Osteoblast (primary cell): ENCODE measurements around the gene NVL. TPM values are rescaled to one million over a fixed set of nuclear protein-coding genes. Genes with fewer than 3 reads are reported as not detected.

Experiments used
- DNase-seq: peaks from one replicate; pipeline ENCODE4 v3.0.0; 2011; ENCODE audit warnings: low spot score, mixed read lengths; ENCODE audit not compliant: insufficient read length; ENCODE audit errors: missing footprints
- H2AFZ ChIP-seq: 2 replicates; pipeline ENCODE4 v1.6.0; 2011; ENCODE audit warnings: mild to moderate bottlenecking, low read length
- H3K27ac ChIP-seq: 2 replicates; pipeline ENCODE4 v1.5.1; 2011; ENCODE audit warnings: mild to moderate bottlenecking, low read depth, low read length, moderate library complexity
- H3K27me3 ChIP-seq: 2 replicates; pipeline ENCODE4 v1.6.0; 2012; ENCODE audit warnings: mild to moderate bottlenecking, control low read depth, inconsistent platforms, low read length, moderate library complexity; ENCODE audit not compliant: insufficient read depth
- H3K36me3 ChIP-seq: 2 replicates; pipeline ENCODE4 v1.5.1; 2011; ENCODE audit warnings: mild to moderate bottlenecking, low read length, control low read depth, moderate library complexity; ENCODE audit not compliant: insufficient read depth
- H3K4me1 ChIP-seq: 2 replicates; pipeline ENCODE4 v1.5.1; 2011; ENCODE audit warnings: mild to moderate bottlenecking, low read length, control low read depth, moderate library complexity; ENCODE audit not compliant: insufficient read depth
- H3K4me2 ChIP-seq: 2 replicates; pipeline ENCODE4 v1.6.0; 2011; ENCODE audit warnings: mild to moderate bottlenecking, low read length; ENCODE audit not compliant: insufficient read depth
- H3K4me3 ChIP-seq: fragments of 200-600 bp; sonication (generic); 3 replicates; pipeline ENCODE4 v1.5.1; 2012; ENCODE audit warnings: mild to moderate bottlenecking, low read length, inconsistent platforms; ENCODE audit not compliant: insufficient read depth
- H3K79me2 ChIP-seq: 2 replicates; pipeline ENCODE4 v1.6.0; 2012; ENCODE audit warnings: mild to moderate bottlenecking, low read length, control low read depth, inconsistent platforms; ENCODE audit not compliant: insufficient read depth
- H3K9me3 ChIP-seq: 2 replicates; pipeline ENCODE4 v1.5.1; 2011; ENCODE audit warnings: low read depth, low read length, control low read depth
- H4K20me1 ChIP-seq: 2 replicates; pipeline ENCODE4 v1.6.0; 2012; ENCODE audit warnings: mild to moderate bottlenecking, low read length, control low read depth; ENCODE audit not compliant: insufficient read depth
- total RNA-seq: library from RNA; depleted of rRNA; stranded (reverse); fragments of >200 nt; gene quantifications from 2 replicates; pipeline ENCODE4 v1.2.3, GENCODE V29; 2012
- TF ChIP-seq, protein P1 (sequence below): IDR thresholded peaks from 2 replicates; pipeline ENCODE4 v1.5.1; 2011; ENCODE audit warnings: mild to moderate bottlenecking, low read depth, low read length, moderate library complexity; ENCODE audit errors: extremely low read depth

The NVL gene
- total RNA-seq, 1 donor, result 20.6 TPM

- TF ChIP-seq, protein P1, sequence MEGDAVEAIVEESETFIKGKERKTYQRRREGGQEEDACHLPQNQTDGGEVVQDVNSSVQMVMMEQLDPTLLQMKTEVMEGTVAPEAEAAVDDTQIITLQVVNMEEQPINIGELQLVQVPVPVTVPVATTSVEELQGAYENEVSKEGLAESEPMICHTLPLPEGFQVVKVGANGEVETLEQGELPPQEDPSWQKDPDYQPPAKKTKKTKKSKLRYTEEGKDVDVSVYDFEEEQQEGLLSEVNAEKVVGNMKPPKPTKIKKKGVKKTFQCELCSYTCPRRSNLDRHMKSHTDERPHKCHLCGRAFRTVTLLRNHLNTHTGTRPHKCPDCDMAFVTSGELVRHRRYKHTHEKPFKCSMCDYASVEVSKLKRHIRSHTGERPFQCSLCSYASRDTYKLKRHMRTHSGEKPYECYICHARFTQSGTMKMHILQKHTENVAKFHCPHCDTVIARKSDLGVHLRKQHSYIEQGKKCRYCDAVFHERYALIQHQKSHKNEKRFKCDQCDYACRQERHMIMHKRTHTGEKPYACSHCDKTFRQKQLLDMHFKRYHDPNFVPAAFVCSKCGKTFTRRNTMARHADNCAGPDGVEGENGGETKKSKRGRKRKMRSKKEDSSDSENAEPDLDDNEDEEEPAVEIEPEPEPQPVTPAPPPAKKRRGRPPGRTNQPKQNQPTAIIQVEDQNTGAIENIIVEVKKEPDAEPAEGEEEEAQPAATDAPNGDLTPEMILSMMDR, result no peak
- H2AFZ ChIP-seq, result no peak overlapping the region
- peak overlapping the region; percentile 93 for H3K4me2 ChIP-seq
Measured at GRCh38 chr1:224331326-224331725, 1.4 kb upstream of the NVL start.

DNA sequence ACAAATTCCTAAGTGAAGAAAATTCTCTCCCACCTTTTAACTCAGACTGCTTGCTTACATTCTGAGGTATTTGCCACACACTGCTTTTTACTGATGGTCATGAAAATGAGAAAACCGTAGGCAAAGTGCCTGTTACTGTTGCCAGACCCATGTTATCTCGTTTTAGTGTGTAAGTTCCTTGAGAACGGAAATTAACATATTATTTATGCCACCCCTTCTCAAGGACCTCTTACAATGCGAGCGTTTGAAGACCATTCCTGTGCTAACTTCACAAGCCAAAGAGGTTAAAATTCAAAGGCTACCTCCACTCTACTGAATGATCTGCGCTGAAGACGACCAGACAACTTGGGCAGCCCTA lies 509 bp downstream of the NVL start:
- Histone ChIP-seq H3K27me3 (no peaks in the 10 kb centered on the region), H4K20me1 (peaks cover 2% of the 10 kb centered on the region), H3K4me2 (peak overlapping the region; percentile 93), H3K9me3 (no peaks in the 10 kb centered on the region), H3K27ac (peak overlapping the region; percentile 97), H2AFZ (peak overlapping the region; percentile 95), H3K4me3 (peak overlapping the region; percentile 97), H3K36me3 (peaks cover 3% of the 10 kb centered on the region), H3K4me1 (peaks cover 28% of the 10 kb centered on the region), H3K79me2 (peaks cover 49% of the 10 kb centered on the region)
- TF ChIP-seq, protein P1, result no peak
- DNase-seq, result no peak

More at GRCh38 chr1:224331326-224331725, 1.4 kb upstream of the NVL start:
- Histone ChIP-seq H3K9me3 (no peaks in the 10 kb centered on the region), H3K79me2 (peaks cover 37% of the 10 kb centered on the region), H4K20me1 (no peaks in the 10 kb centered on the region), H3K27me3 (no peaks in the 10 kb centered on the region), H3K4me1 (peaks cover 32% of the 10 kb centered on the region), H3K27ac (no peak overlapping the region), H3K4me3 (no peak overlapping the region), H3K36me3 (no peaks in the 10 kb centered on the region)
- DNase-seq, result no peak

DNA sequence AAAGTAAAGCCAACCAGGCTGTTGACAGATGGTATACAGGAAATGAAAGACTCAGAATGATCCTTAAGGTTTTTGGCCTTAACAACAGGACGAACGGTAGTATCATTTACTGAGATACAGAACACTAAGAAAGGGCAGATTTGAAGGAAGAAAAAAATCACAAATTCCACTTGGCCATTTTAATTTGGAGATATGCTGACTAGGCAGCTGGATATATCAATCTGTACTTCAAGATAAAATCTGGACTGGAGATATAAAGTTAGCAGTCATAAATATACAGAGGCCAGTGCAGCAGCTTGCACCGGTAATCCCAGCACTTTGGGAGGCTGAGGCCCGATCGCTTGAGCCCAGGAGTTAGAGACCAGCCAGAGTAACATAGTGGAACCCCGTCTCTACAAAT lies 1.3 kb downstream of the NVL start:
- Histone ChIP-seq H3K4me1 (peaks cover 20% of the 10 kb centered on the region), H3K79me2 (peaks cover 57% of the 10 kb centered on the region), H3K36me3 (peaks cover 4% of the 10 kb centered on the region), H3K4me3 (no peak overlapping the region), H3K27ac (no peak overlapping the region), H3K27me3 (no peaks in the 10 kb centered on the region), H2AFZ (no peak overlapping the region), H3K9me3 (no peaks in the 10 kb centered on the region), H4K20me1 (peaks cover 2% of the 10 kb centered on the region), H3K4me2 (peak overlapping the region; percentile 93)
- peak; percentile 8 for DNase-seq
- TF ChIP-seq, protein P1, result no peak

DNA sequence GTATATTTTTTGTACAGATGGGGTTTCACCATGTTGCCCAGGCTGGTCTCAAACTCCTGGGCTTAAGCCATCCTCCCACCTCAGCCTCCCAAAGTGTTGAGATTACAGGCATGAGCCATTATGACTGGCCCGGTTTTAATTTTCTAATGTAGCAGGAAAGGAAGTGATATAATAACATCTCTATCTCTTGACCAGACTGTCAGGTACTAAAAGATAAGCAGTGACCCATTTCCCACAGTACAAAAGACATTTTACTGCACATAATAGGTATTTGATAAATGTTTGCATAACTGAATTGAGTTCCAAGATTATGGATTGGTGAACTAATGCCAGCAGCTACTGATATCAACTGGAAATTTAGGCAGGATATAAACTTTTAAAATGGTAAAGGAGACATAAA lies 4.0 kb downstream of the NVL start:
- H3K36me3 ChIP-seq, result peaks cover 7% of the 10 kb centered on the region
- no peak overlapping the region for H3K27ac ChIP-seq
- H3K79me2 ChIP-seq, result peaks cover 80% of the 10 kb centered on the region
- no peak overlapping the region for H2AFZ ChIP-seq
- H3K27me3 ChIP-seq, result no peaks in the 10 kb centered on the region
- peaks cover 15% of the 10 kb centered on the region for H3K4me1 ChIP-seq
- no peak for DNase-seq
- H4K20me1 ChIP-seq, result peaks cover 2% of the 10 kb centered on the region
- TF ChIP-seq, protein P1, result no peak
- H3K9me3 ChIP-seq, result no peaks in the 10 kb centered on the region
- no peak overlapping the region for H3K4me3 ChIP-seq
- H3K4me2 ChIP-seq, result no peak overlapping the region
